ENCODE data around the gene PDE6G.

DNA sequence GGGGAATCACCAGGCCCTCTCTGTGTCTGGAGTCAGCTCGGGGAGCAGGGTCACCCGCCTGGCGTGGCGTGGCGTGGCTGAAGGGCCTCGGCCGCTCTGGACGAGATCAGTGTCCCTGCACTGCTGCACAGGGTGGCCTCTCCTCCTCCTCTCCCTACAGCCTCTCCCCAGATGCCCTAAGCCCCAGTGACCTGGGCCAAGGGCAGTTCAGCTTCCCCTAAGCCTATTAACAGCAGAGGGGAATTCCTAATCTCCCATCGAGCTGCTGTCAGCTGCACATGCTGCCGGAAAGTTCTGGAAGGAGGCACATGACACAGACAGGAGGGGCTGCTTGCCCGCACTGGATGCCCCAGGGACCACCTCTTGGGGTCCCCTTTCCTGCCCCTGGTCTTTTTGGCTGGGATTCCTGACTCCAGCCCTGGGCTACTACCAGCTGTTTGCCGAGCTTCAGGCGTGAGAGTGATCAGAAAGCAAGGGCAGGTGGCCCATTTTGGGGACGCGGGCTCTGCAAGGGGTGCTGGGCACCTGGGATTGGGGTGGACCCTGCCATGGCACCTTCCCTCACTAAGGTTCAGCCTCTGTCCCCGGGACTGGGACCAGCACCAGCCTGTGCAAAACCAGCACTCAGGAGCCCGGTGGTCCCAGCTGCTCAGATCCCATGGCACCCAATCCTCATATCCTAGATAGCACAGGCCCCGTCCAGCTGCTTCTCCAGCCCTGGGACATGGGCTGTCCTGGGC is 794 bp downstream of the PDE6G start:
- TF ChIP-seq CTCF (IDR thresholded peaks at IDR 0.05) (no peak), EZH2 (IDR thresholded peaks at IDR 0.05; ENCODE audit: borderline replicate concordance, insufficient read depth, low read depth, low read length, poor library complexity, severe bottlenecking) (no peak)
